Lower leg skin (tissue), 3 donors: ENCODE results near the gene ATF7.
"Not testable (repeated sequence)": the region's sequence is repeated elsewhere in the genome, so short reads cannot be mapped to it uniquely, and the experiment has no call there.

Source experiments
- CTCF ChIP-seq, 3 donors: fragments of 450-650 bp; IDR thresholded peaks; one replicate each; pipeline ENCODE4 v1.5.1; 2016; ENCODE audit warnings: antibody characterized with exemption in 3 of 3, mild to moderate bottlenecking in 3 of 3, moderate library complexity in 2 of 3
- POLR2A ChIP-seq, 2 donors: fragments of 450-650 bp; IDR thresholded peaks; one replicate each; pipeline ENCODE4 v1.6.1; 2016 to 2017; ENCODE audit warnings: antibody characterized with exemption in 2 of 2, mild to moderate bottlenecking in 1 of 2, moderate library complexity in 1 of 2

GRCh38 chr12:53606688-53607087, 19.5 kb downstream of the ATF7 start:
- TF ChIP-seq CTCF, POLR2A (IDR thresholded peaks at IDR 0.05): not testable (repeated sequence)
